A549 (cell line): ENCODE measurements around the gene BTBD7.

Experiments
- CEBPB ChIP-seq, 2 experiments: fragments of >200 bp in 1 of 2; sonication (Bioruptor Twin) in 1 of 2; formaldehyde crosslinking in 1 of 2; IDR thresholded peaks; 2 replicates each; pipeline ENCODE4 v1.6.1; 2012 to 2016
- HOXA7 ChIP-seq: fragments of 250-450 bp; sonication (Bioruptor Pico); IDR thresholded peaks from 2 replicates; pipeline ENCODE4 v1.5.0; 2020; ENCODE audit warnings: mild to moderate bottlenecking, moderate library complexity
- JUN ChIP-seq, 2 experiments: fragments of >200 bp; sonication (Bioruptor Twin); formaldehyde crosslinking; IDR thresholded peaks; 2 replicates in 1 of 2; 3 replicates in 1 of 2; pipeline ENCODE4 v1.6.1; 2016 to 2017
- KDM1A ChIP-seq: fragments of 200-600 bp; sonication (generic); IDR thresholded peaks from 2 replicates; pipeline ENCODE4 v1.6.1; 2016; ENCODE audit warnings: low read depth, mild to moderate bottlenecking
- NFE2L2 ChIP-seq: fragments of 150-350 bp; conservative IDR thresholded peaks from 2 replicates; pipeline ENCODE4 v1.6.1; 2014; ENCODE audit warnings: low read length
- POLR2A ChIP-seq: IDR thresholded peaks from 2 replicates; pipeline ENCODE4 v1.6.1; 2012; ENCODE audit warnings: mild to moderate bottlenecking, low read length
- RAD21 ChIP-seq, 2 experiments: fragments of >200 bp in 1 of 2; sonication (Bioruptor Twin) in 1 of 2; formaldehyde crosslinking in 1 of 2; IDR thresholded peaks in 1 of 2; conservative IDR thresholded peaks in 1 of 2; 2 replicates in 1 of 2; 3 replicates in 1 of 2; pipeline ENCODE4 v1.6.1; 2012 to 2018; ENCODE audit warnings: inconsistent platforms in 1 of 2
- TF ChIP-seq, protein P1 (sequence below): fragments of >200 bp; sonication (Bioruptor Twin); formaldehyde crosslinking; IDR thresholded peaks from 3 replicates; pipeline ENCODE4 v1.5.1; 2016
- TF ChIP-seq, protein P2 (sequence below): IDR thresholded peaks from 2 replicates; pipeline ENCODE4 v1.6.1; 2012
- TF ChIP-seq, protein P3 (sequence below): fragments of 150-350 bp; IDR thresholded peaks from 2 replicates; pipeline ENCODE4 v1.6.1; 2014; ENCODE audit warnings: low read depth, mild to moderate bottlenecking, low read length

DNA sequence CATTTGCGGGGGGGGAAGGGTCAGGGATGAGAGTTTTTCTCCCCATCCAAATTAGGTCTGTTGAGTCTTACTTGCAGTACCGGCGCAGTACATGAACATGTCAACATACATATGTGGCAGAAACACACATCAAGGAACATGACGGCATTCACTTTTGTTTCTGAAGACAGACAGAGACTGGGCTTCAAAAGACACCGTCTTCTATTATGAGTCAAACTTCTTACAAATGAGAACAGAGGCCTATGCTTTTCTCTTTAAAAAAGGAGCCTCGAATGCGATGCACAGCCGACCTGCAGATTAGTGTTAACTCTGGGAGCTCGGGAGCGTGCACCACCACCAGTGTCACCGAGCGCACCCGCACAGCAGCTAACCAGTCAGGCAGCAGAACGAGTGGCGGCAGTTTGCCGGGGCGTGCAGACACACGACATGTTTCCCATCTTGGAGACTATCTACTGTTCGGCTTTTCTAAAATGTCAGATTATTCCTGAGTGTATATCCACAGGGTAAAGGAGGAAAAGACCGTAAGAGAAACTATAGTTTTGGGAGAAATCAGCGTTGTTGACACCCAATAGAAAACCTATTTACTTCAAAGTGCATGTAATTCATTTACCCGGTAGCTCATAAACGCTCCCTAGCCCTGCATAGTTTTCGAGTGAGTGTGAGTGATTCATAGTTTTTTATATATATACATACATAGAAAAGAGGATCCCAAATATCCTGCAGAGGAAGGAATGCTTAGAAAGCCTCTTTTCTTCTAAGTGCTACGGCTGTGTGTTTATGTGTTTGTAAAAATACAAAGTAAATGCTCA is 92.8 kb downstream of the BTBD7 start:
- TF ChIP-seq KDM1A (no peak), RAD21 (conservative IDR thresholded peaks at IDR 0.05 in 1 of 2, IDR thresholded peaks at IDR 0.05 in 1 of 2) (0 out of 5 replicates have a peak, but pooled peaks of 1 of the 2 experiments have one; percentile 1), POLR2A (no peak), JUN (IDR thresholded peaks at IDR 0.05) (peak in 1 of 2 experiments; percentile 43; a peak in 2 of 5 replicates), HOXA7 (CRISPR knock-in tag) (no peak), NFE2L2 (no peak), CEBPB (IDR thresholded peaks at IDR 0.05) (0 out of 4 replicates have a peak, but pooled peaks of 1 of the 2 experiments have one; percentile 34)
- TF ChIP-seq, protein P1, sequence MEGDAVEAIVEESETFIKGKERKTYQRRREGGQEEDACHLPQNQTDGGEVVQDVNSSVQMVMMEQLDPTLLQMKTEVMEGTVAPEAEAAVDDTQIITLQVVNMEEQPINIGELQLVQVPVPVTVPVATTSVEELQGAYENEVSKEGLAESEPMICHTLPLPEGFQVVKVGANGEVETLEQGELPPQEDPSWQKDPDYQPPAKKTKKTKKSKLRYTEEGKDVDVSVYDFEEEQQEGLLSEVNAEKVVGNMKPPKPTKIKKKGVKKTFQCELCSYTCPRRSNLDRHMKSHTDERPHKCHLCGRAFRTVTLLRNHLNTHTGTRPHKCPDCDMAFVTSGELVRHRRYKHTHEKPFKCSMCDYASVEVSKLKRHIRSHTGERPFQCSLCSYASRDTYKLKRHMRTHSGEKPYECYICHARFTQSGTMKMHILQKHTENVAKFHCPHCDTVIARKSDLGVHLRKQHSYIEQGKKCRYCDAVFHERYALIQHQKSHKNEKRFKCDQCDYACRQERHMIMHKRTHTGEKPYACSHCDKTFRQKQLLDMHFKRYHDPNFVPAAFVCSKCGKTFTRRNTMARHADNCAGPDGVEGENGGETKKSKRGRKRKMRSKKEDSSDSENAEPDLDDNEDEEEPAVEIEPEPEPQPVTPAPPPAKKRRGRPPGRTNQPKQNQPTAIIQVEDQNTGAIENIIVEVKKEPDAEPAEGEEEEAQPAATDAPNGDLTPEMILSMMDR: no peak
- TF ChIP-seq, protein P2, sequence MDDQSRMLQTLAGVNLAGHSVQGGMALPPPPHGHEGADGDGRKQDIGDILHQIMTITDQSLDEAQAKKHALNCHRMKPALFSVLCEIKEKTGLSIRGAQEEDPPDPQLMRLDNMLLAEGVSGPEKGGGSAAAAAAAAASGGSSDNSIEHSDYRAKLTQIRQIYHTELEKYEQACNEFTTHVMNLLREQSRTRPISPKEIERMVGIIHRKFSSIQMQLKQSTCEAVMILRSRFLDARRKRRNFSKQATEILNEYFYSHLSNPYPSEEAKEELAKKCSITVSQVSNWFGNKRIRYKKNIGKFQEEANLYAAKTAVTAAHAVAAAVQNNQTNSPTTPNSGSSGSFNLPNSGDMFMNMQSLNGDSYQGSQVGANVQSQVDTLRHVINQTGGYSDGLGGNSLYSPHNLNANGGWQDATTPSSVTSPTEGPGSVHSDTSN: no peak
- TF ChIP-seq, protein P3, sequence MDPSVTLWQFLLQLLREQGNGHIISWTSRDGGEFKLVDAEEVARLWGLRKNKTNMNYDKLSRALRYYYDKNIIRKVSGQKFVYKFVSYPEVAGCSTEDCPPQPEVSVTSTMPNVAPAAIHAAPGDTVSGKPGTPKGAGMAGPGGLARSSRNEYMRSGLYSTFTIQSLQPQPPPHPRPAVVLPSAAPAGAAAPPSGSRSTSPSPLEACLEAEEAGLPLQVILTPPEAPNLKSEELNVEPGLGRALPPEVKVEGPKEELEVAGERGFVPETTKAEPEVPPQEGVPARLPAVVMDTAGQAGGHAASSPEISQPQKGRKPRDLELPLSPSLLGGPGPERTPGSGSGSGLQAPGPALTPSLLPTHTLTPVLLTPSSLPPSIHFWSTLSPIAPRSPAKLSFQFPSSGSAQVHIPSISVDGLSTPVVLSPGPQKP: no peak
